ENCODE results near the gene KLRK1. TPM values are rescaled to one million over a fixed set of nuclear protein-coding genes. Genes with fewer than 3 reads are reported as not detected.

The KLRK1 gene
- total RNA-seq, 6 experiments from 2014 or later: not detected

GRCh38 chr12:10408842-10409241 lies 19.0 kb upstream of the KLRK1 start:
- no peak for TF ChIP-seq CTCF (IDR thresholded peaks at IDR 0.05)
- no peaks in the 10 kb centered on the region for H3K4me1 Mint-ChIP-seq (ENCODE audit: low read depth)
- H3K9me3 Mint-ChIP-seq: no peaks in the 10 kb centered on the region
- no peak for DNase-seq
- no peaks in the 10 kb centered on the region for H3K36me3 Mint-ChIP-seq (ENCODE audit: low read depth)
- H3K27me3 Mint-ChIP-seq (ENCODE audit: insufficient read depth): peaks cover 4% of the 10 kb centered on the region; the same call in 1 of the 2 replicates
- H3K27ac Mint-ChIP-seq: no peak overlapping the region
- no peak overlapping the region for H3K4me3 Mint-ChIP-seq

- Mint-ChIP-seq H3K27ac (no peak overlapping the region), H3K36me3 (ENCODE audit: low read depth) (no peaks in the 10 kb centered on the region), H3K9me3 (no peaks in the 10 kb centered on the region), H3K4me1 (ENCODE audit: low read depth) (no peaks in the 10 kb centered on the region), H3K4me3 (no peak overlapping the region), H3K27me3 (ENCODE audit: insufficient read depth) (peaks cover 4% of the 10 kb centered on the region; the same call in 1 of the 2 replicates)
- DNase-seq: no peak
- no peak for TF ChIP-seq CTCF (IDR thresholded peaks at IDR 0.05)
These were observed 16.9 kb upstream of the KLRK1 start for GRCh38 chr12:10406725-10407124.

- no peak for DNase-seq
- H3K4me3 Mint-ChIP-seq: no peak overlapping the region
- no peaks in the 10 kb centered on the region for H3K4me1 Mint-ChIP-seq (ENCODE audit: low read depth)
- no peaks in the 10 kb centered on the region for H3K9me3 Mint-ChIP-seq
- H3K27me3 Mint-ChIP-seq (ENCODE audit: insufficient read depth): peaks cover 4% of the 10 kb centered on the region; the same call in 1 of the 2 replicates
- no peak for TF ChIP-seq CTCF (IDR thresholded peaks at IDR 0.05)
- H3K36me3 Mint-ChIP-seq (ENCODE audit: low read depth): no peaks in the 10 kb centered on the region
- no peak overlapping the region for H3K27ac Mint-ChIP-seq
These were observed 15.5 kb upstream of the KLRK1 start for GRCh38 chr12:10405294-10405693.

- no peaks in the 10 kb centered on the region for H3K36me3 Mint-ChIP-seq (ENCODE audit: low read depth)
- no peak for DNase-seq
- H3K27me3 Mint-ChIP-seq (ENCODE audit: insufficient read depth): peaks cover 4% of the 10 kb centered on the region; the same call in 1 of the 2 replicates
- H3K4me3 Mint-ChIP-seq: no peak overlapping the region
- H3K27ac Mint-ChIP-seq: no peak overlapping the region
- H3K4me1 Mint-ChIP-seq (ENCODE audit: low read depth): no peaks in the 10 kb centered on the region
- no peaks in the 10 kb centered on the region for H3K9me3 Mint-ChIP-seq
- TF ChIP-seq CTCF (IDR thresholded peaks at IDR 0.05): no peak
These were observed 15.0 kb upstream of the KLRK1 start for GRCh38 chr12:10404798-10405197.

- Mint-ChIP-seq H3K36me3 (ENCODE audit: low read depth) (no peaks in the 10 kb centered on the region), H3K27ac (no peak overlapping the region), H3K9me3 (no peaks in the 10 kb centered on the region), H3K4me3 (no peak overlapping the region), H3K4me1 (ENCODE audit: low read depth) (peaks cover 3% of the 10 kb centered on the region), H3K27me3 (ENCODE audit: insufficient read depth) (no peaks in the 10 kb centered on the region; the same call in 1 of the 2 replicates)
- TF ChIP-seq CTCF (IDR thresholded peaks at IDR 0.05): no peak
- DNase-seq: no peak
These were observed 11.0 kb upstream of the KLRK1 start for GRCh38 chr12:10400829-10401228.

- Mint-ChIP-seq H3K27me3 (ENCODE audit: insufficient read depth) (no peaks in the 10 kb centered on the region; the same call in 1 of the 2 replicates), H3K9me3 (no peaks in the 10 kb centered on the region), H3K4me1 (ENCODE audit: low read depth) (peaks cover 21% of the 10 kb centered on the region), H3K4me3 (no peak overlapping the region), H3K27ac (no peak overlapping the region), H3K36me3 (ENCODE audit: low read depth) (no peaks in the 10 kb centered on the region)
- no peak for TF ChIP-seq CTCF (IDR thresholded peaks at IDR 0.05)
- DNase-seq: no peak
These were observed 8.3 kb upstream of the KLRK1 start for GRCh38 chr12:10398168-10398567.
